Mesodermal cell (in vitro differentiated cells): Measurements from ENCODE around the gene SLC25A26.
A peak's percentile ranks its signal among the peaks of the same experiment; 100 is the strongest.

Experiments
- H3K27ac ChIP-seq: 2 replicates; pipeline ENCODE4 v1.7.0; 2013; ENCODE audit warnings: mild to moderate bottlenecking, low read depth, low read length, moderate library complexity; ENCODE audit not compliant: severe bottlenecking
- H3K36me3 ChIP-seq: 2 replicates; pipeline ENCODE4 v1.7.1; 2013; ENCODE audit warnings: mild to moderate bottlenecking, low read length, moderate library complexity; ENCODE audit not compliant: control insufficient read depth, insufficient read depth
- H3K4me1 ChIP-seq: one replicate; pipeline ENCODE4 v1.7.1; 2013; ENCODE audit warnings: mild to moderate bottlenecking, low read length; ENCODE audit not compliant: insufficient read depth, control insufficient read depth, poor library complexity, severe bottlenecking
- H3K4me3 ChIP-seq: 2 replicates; pipeline ENCODE4 v1.7.0; 2013; ENCODE audit warnings: low read length, control low read depth, mild to moderate bottlenecking; ENCODE audit not compliant: insufficient read depth, poor library complexity, severe bottlenecking; ENCODE audit errors: extremely low read depth
- H3K9me3 ChIP-seq: 2 replicates; pipeline ENCODE4 v1.7.1; 2013; ENCODE audit warnings: mild to moderate bottlenecking, low read length, moderate library complexity; ENCODE audit not compliant: control insufficient read depth
- WGBS, 2 experiments: methylation state at CpG; one replicate each; pipeline ENCODE4 v1.1.5; 2013; ENCODE audit warnings: missing lambda C conversion rate in 2 of 2; ENCODE audit not compliant: insufficient coverage in 2 of 2; 5-methylcytosine and 5-hydroxymethylcytosine counted together

Gene SLC25A26

DNA sequence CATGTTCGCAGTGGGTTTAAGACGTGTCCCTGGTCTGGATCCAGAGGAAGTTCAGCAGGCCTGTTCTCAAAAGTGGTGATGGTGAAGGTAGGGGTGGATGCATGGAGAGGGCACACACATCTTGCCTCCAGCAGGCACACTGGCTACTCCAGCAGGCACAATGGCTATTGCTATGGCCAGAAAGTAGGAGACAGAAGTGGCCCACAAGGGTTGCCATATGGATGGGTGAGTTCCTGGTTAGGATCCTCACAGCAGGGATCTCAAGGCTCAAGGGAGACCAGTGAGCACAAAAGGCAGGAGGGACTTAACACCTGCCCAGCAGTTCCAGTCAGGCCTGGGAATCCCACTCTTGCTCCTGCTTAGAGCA lies 172.1 kb downstream of the SLC25A26 start:
- 93 to 100% methylated on average over 2 of the region's 2 CpGs for WGBS, 2 experiments
- H3K9me3 ChIP-seq: no peaks in the 10 kb centered on the region
- H3K36me3 ChIP-seq: peaks cover 38% of the 10 kb centered on the region
- H3K27ac ChIP-seq: no peak overlapping the region
- H3K4me3 ChIP-seq: no peak overlapping the region
- peaks cover 12% of the 10 kb centered on the region for H3K4me1 ChIP-seq

DNA sequence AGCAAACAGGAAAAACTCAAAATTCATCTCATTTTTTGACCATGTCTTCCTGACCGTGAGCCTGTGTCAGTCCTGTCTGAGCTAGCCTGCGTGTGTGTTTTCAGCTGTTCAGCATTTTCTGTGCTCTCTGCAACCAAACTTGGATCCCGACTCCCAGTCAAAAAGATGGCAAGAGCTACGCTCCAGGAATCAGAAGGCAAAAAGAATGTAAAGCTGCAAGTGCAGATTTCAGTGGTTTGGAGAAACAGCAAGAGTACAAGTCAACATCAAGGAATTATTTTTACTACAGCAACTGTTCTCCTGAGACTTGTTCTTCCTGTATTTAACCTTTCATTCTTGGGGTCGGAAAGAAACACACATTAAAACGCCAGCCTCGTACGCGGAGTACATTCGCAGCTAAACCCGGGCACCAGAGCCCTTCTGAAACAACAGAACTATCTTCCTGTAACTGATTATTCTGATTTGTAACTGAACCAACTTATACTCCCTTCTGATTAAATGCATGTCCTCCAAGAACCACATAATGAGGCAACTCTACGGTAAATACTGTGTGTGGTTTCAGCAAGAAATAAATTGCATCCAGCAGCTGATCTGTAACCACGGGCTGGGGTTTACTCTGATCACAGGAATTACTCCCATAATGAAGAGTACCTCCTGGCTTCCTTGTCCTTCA lies 172.7 kb downstream of the SLC25A26 start:
- Histone ChIP-seq H3K4me3 (no peak overlapping the region), H3K9me3 (no peaks in the 10 kb centered on the region), H3K27ac (no peak overlapping the region), H3K36me3 (peaks cover 42% of the 10 kb centered on the region), H3K4me1 (peaks cover 12% of the 10 kb centered on the region)
- 91 to 95% methylated on average over 10 to 11 of the region's 13 CpGs for WGBS, 2 experiments

DNA sequence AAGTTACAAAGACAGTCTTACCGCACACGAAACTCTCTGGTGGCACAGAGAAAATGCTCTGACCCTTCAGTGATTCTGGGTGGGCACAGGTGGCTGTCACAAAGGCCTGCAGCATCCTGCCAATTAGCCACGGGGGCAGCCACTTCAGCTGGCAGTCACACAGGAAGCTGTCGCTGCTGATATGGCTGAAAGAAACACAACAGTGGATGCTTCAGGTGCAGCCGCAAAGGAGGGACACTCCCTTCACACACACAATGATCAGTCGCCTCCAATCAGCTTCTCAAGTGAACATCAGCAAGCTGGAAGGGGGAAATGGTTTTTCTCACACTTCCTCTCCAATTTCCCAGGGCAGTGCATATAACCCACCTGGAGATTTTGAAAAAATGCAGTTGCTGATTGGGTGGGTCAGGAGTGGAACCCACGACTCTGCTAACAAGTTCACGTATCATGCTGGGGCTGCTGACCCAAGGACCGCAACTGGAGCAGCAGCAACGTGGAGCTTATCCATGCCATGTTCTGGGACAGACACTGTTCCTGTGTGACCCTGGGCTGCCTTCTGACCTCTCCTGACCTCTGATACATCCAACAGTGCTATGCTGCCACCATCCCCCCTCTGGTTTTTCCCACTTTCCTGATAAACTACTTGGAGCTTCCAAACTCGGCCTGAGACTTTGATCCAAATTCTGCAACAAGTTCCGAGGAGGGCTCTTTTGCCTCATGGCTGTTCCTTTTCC lies 173.4 kb downstream of the SLC25A26 start:
- Histone ChIP-seq H3K4me3 (no peak overlapping the region), H3K9me3 (no peaks in the 10 kb centered on the region), H3K36me3 (peaks cover 46% of the 10 kb centered on the region), H3K4me1 (peaks cover 12% of the 10 kb centered on the region), H3K27ac (peak overlapping the region; percentile 64)
- WGBS, 2 experiments: 86 to 93% methylated on average over 9 of the region's 12 CpGs

DNA sequence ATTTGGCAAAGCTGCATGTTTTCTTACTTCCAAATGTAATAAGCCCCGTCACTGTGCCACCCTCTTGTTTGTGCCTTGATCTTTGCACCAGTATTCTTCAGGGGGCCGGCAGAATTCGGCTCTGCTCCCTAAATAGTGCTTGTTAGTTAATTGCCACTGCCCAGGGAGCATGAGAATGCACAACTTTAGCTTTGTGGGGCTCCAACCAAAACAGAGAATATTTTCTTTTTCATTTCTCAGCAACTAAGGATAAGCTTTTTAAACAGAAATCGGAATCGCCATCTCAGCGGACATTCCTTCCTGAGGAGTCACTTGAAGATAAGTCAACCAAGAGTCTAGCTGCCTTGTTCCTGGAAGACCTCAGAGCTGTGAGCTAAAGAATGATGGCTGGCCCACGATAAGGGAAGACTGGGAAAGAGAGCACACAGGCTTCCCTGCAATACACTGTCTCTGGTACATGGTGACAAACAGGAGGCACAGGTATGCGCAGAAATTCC lies 174.0 kb downstream of the SLC25A26 start:
- 94 to 97% methylated on average over 8 of the region's 8 CpGs for WGBS, 2 experiments
- peak overlapping the region; percentile 64 for H3K27ac ChIP-seq
- H3K9me3 ChIP-seq: no peaks in the 10 kb centered on the region
- H3K4me3 ChIP-seq: no peak overlapping the region
- H3K4me1 ChIP-seq: peaks cover 12% of the 10 kb centered on the region
- peaks cover 46% of the 10 kb centered on the region for H3K36me3 ChIP-seq

DNA sequence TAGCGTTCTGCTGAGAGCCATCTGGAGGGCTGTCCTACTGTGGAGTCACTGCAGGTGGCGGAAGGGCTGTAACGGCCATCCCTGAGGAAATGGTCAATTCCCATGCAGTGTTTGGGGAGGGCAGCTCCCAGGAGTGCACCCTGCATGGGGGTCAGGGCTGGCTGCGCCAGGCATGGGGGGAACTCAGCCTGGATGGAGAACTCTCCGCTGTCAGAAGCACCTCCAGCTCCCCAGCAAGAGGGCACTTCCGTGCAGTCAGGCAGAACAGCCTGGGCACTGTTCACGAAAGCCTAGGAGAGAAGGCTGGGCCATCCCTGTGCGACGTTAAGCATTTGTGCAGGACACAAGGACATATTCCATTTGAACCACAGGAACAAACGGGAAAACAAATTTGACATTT lies 174.8 kb downstream of the SLC25A26 start:
- Histone ChIP-seq H3K36me3 (peaks cover 46% of the 10 kb centered on the region), H3K27ac (no peak overlapping the region), H3K4me3 (no peak overlapping the region), H3K9me3 (no peaks in the 10 kb centered on the region), H3K4me1 (peaks cover 14% of the 10 kb centered on the region)
- 88 to 92% methylated on average over 10 of the region's 10 CpGs for WGBS, 2 experiments

DNA sequence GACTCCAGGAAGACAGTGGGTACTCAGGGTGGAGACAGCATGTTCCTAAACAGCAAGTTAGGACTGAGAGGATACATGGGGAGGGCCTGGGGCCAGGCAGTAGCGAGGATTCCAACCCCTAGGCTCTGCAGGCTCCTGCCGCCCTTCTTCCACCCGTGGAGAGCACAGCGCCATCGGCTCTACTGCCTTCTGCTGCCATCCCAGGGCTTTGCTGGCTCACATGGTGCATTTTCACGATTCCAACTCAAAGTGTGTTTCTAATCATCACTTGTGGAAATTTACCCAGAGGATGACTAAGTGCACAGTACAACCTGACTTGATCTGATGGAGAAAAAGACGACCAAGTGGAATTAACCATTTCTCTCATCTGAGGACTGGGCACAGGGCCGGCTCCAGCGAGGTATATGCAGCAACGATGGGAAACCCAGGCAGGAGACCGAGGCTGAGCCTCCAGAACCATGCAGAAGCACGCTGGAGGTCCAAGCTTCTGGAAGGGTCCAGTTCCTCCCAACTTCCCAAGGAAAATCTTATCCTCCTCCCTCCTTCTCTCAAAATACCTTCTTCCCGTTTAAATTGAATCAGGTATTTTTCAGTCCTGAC lies 175.5 kb downstream of the SLC25A26 start:
- Histone ChIP-seq H3K36me3 (peaks cover 46% of the 10 kb centered on the region), H3K27ac (no peak overlapping the region), H3K4me3 (no peak overlapping the region), H3K9me3 (no peaks in the 10 kb centered on the region), H3K4me1 (peaks cover 19% of the 10 kb centered on the region)
- WGBS, 2 experiments: 94 to 95% methylated on average over 12 to 13 of the region's 13 CpGs

DNA sequence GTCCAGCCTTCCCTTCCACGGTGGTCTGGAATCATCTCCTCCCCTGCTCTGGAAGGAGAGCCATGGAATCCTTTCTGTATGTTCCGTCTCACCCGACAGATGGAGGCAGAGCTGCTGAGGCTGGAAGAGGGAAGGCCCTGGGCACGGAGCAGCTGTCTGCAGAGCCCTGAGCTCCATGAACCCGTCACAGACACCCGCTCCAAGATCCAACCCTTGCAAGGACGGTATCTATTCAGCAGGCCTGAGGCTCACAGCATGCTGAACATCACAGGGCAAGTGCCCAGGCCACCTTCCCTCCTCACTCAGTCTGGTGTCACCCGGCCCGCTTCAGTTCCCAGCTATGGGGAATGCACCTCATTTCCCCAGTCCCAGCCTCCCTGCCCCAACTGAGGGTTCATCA lies 176.1 kb downstream of the SLC25A26 start:
- no peak overlapping the region for H3K4me3 ChIP-seq
- 96% methylated on average over 6 to 9 of the region's 9 CpGs for WGBS, 2 experiments

DNA sequence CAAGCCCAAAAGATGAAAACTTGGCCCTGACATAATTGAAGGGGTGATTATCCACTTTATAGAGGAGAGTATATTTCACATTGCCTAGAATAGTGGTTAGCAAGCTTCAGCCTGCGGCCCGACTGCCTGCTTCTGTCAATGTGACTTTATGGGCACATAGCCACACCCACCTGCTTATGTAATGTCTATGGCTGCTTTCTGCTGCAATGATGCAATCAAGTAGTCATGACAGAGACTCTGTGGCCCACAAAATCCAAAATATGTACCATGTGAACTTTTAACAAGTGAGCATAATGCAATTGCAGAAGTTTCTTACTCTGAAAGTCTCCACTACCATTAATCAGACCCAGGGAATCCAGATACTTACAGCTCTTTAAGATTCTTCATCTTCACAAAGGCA lies 176.9 kb downstream of the SLC25A26 start:
- H3K9me3 ChIP-seq: no peaks in the 10 kb centered on the region
- WGBS, 2 experiments: 92 to 100% methylated on average over 2 of the region's 2 CpGs
- H3K27ac ChIP-seq: no peak overlapping the region
- peaks cover 36% of the 10 kb centered on the region for H3K36me3 ChIP-seq
- H3K4me1 ChIP-seq: peaks cover 28% of the 10 kb centered on the region
- no peak overlapping the region for H3K4me3 ChIP-seq

More for the DNA sequence above, 176.1 kb downstream of the SLC25A26 start:
- H3K36me3 ChIP-seq: peaks cover 45% of the 10 kb centered on the region
- no peak overlapping the region for H3K27ac ChIP-seq
- H3K9me3 ChIP-seq: no peaks in the 10 kb centered on the region
- peaks cover 21% of the 10 kb centered on the region for H3K4me1 ChIP-seq

DNA sequence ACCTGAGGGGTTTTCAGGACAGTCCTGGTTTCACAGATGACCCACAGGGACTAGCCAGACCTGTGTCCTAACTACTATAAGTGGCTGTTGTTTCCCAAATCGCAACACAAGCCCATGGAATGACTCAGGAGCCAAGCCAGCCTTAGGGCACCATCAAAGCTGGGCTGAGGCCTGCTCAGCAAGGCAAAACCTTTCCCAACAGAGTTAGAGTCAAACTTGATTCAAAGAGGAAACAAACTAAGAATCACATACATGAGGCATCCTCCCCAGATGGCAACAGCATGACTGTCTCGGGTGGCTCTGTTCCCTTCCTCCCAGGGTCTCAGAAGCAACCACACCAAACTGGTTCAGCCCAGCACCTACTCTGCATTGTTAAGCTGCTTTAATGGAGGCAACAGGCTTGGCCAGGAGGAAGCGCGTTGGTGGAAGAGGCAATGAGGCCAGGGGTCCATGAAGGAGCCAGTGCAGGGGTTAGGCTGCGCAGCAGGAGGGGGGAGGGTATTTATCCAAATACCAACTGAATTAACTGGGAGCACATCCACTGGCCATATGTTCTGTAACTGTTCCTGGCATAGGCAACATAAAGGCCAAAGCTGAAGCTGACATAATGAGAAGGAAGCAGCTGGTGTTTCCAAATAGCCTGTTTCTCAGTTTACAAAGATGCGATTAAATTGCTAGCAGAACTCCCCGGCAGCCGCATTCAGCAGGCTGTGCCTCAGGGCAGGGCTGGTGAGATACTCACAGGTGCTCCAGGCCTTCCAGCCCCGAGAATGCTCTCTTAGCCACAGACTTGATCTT lies 177.6 kb downstream of the SLC25A26 start:
- no peak overlapping the region for H3K4me3 ChIP-seq
- H3K4me1 ChIP-seq: peaks cover 35% of the 10 kb centered on the region
- peaks cover 32% of the 10 kb centered on the region for H3K36me3 ChIP-seq
- no peaks in the 10 kb centered on the region for H3K9me3 ChIP-seq
- WGBS, 2 experiments: 95% methylated on average over 6 to 8 of the region's 9 CpGs
- H3K27ac ChIP-seq: no peak overlapping the region

DNA sequence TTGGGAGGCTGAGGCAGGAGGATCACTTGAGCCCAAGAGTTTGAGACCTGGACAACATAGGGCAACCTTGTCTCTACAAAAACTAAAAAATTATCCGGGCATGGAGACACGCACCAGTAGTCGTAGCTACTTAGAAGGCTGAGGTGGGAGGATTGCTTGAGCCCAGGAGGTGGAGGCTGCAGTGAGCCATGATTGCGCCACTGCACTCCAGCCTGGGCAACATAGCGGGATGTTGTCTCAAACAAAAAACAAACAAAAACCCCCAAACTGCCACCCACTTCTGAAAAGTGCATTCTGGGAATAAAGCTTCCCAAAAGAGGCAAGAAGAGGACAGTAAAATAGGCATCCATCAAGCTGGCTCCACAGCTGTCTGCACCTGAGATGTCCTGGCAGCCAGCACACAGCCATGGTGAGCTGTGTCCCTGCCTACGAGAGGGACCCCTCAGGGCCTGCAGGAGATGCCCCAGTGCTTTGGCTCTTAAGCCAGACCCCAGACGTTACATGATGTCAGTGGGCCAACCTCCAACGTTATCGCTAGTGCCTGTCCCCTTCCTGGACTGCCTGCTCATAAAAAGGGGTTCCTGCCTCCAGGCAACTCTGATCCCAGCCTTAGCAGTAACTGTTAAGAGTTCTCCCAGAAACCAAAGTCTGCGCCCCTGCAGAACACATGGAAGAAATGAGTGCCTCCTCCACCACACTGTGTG lies 178.9 kb downstream of the SLC25A26 start:
- no peak overlapping the region for H3K27ac ChIP-seq
- H3K4me1 ChIP-seq: peaks cover 33% of the 10 kb centered on the region
- no peak overlapping the region for H3K4me3 ChIP-seq
- WGBS, 2 experiments: 94% methylated on average over 8 to 9 of the region's 10 CpGs
- peaks cover 37% of the 10 kb centered on the region for H3K36me3 ChIP-seq
- H3K9me3 ChIP-seq: no peaks in the 10 kb centered on the region
